Ascending aorta (tissue), 2 donors: Measurements from ENCODE around the gene CLCN2. TPM values are rescaled to one million over a fixed set of nuclear protein-coding genes. Genes with fewer than 3 reads are reported as not detected.

Source experiments
- DNase-seq, 2 donors: peaks; one replicate each; pipeline ENCODE4 v3.0.0-alpha.2; 2019; ENCODE audit warnings: low spot score in 2 of 2
- H3K27ac ChIP-seq, 2 donors: fragments of 200-600 bp; sonication (generic); one replicate each; pipeline ENCODE4 v1.5.1; 2016 to 2017; ENCODE audit warnings: mild to moderate bottlenecking in 1 of 2
- H3K27me3 ChIP-seq: fragments of 200-600 bp; sonication (generic); one replicate; pipeline ENCODE4 v1.5.1; 2017
- H3K36me3 ChIP-seq, 2 donors: fragments of 200-600 bp; sonication (generic); one replicate each; pipeline ENCODE4 v1.5.1; 2016
- H3K4me1 ChIP-seq, 2 donors: fragments of 200-600 bp; sonication (generic); one replicate each; pipeline ENCODE4 v1.5.1; 2016 to 2017; ENCODE audit warnings: mild to moderate bottlenecking in 1 of 2
- H3K4me3 ChIP-seq, 2 donors: fragments of 200-600 bp; sonication (generic); one replicate each; pipeline ENCODE4 v1.5.1; 2016 to 2017; ENCODE audit warnings: mild to moderate bottlenecking in 1 of 2
- H3K9me3 ChIP-seq, 2 donors: fragments of 200-600 bp; sonication (generic); one replicate each; pipeline ENCODE4 v1.5.1; 2016
- CTCF ChIP-seq, 3 experiments: fragments of 200-600 bp in 2 of 3; fragments of 450-650 bp in 1 of 3; sonication (generic) in 2 of 3; IDR thresholded peaks; one replicate each; pipeline ENCODE4 v1.5.1; 2016 to 2019; ENCODE audit warnings: antibody characterized with exemption in 3 of 3, mild to moderate bottlenecking in 1 of 3, moderate library complexity in 1 of 3
- intact Hi-C: fragments of 100-400 bp; cut with DNase I; formaldehyde crosslinking; loops from one replicate; pipeline ENCODE4 v1.15.1; 2023
- total RNA-seq: library from RNA; depleted of rRNA; stranded (reverse); fragments of >200 nt; gene quantifications from one replicate; pipeline ENCODE4 v1.1.0, GENCODE V29; 2016

Gene CLCN2
- total RNA-seq, 1 donor from 2014 or later: 31.2 TPM

- intact Hi-C loops: no loop called here
- Histone ChIP-seq H3K36me3 (peaks cover 4 to 10% of the 10 kb centered on the region in 2 donors), H3K27ac (no peak overlapping the region), H3K4me3 (no peak overlapping the region), H3K4me1 (peaks cover 0 to 9% of the 10 kb centered on the region in 2 donors), H3K27me3 (no peaks in the 10 kb centered on the region), H3K9me3 (no peaks in the 10 kb centered on the region)
- DNase-seq: no peak
- TF ChIP-seq CTCF (IDR thresholded peaks at IDR 0.05): no peak
Observed at GRCh38 chr3:184357248-184358123, 3.9 kb downstream of the CLCN2 start.

- intact Hi-C loops: no loop called here
- H3K27ac ChIP-seq: no peak overlapping the region
- peaks cover 0 to 2% of the 10 kb centered on the region in 2 donors for H3K4me1 ChIP-seq
- H3K9me3 ChIP-seq: no peaks in the 10 kb centered on the region
- no peaks in the 10 kb centered on the region for H3K27me3 ChIP-seq
- H3K4me3 ChIP-seq: no peak overlapping the region
- H3K36me3 ChIP-seq: peaks cover 4 to 10% of the 10 kb centered on the region in 2 donors
- DNase-seq: no peak
- no peak for TF ChIP-seq CTCF (IDR thresholded peaks at IDR 0.05)
Observed at GRCh38 chr3:184355261-184356040, 6.0 kb downstream of the CLCN2 start.

DNA sequence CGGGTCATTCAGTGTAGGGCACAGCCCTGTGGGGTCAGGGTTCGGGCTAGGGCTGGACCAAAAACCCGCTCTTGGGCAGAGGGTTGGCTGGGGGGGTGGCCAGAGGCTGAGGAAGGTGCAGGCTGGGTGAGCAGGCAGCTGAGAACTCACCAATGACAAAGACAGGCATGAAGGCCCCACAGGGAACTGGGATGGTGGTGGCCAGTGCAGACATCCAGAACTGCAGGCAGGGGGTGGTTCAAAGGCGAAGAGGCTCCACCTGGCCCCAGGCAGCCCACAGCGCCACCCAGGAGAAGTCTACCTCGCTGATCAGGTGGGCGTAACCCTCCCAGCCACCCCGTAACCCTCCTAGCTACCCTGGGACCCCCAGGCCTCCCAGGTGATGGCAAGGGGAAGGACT lies 6.7 kb downstream of the CLCN2 start:
- intact Hi-C loops: no loop called here
- no peak for DNase-seq
- Histone ChIP-seq H3K36me3 (peaks cover 4 to 10% of the 10 kb centered on the region in 2 donors), H3K4me1 (no peaks in the 10 kb centered on the region), H3K9me3 (no peaks in the 10 kb centered on the region), H3K27me3 (no peaks in the 10 kb centered on the region), H3K4me3 (no peak overlapping the region), H3K27ac (no peak overlapping the region)
- TF ChIP-seq CTCF (IDR thresholded peaks at IDR 0.05): no peak

GRCh38 chr3:184354121-184354728 lies 7.2 kb downstream of the CLCN2 start:
- Histone ChIP-seq H3K36me3 (peaks cover 4 to 10% of the 10 kb centered on the region in 2 donors), H3K4me1 (no peaks in the 10 kb centered on the region), H3K27me3 (no peaks in the 10 kb centered on the region), H3K9me3 (no peaks in the 10 kb centered on the region), H3K27ac (no peak overlapping the region), H3K4me3 (no peak overlapping the region)
- intact Hi-C loops: no loop called here
- no peak for DNase-seq
- TF ChIP-seq CTCF (IDR thresholded peaks at IDR 0.05): peak; percentile 49 to 74 (median 72)

DNA sequence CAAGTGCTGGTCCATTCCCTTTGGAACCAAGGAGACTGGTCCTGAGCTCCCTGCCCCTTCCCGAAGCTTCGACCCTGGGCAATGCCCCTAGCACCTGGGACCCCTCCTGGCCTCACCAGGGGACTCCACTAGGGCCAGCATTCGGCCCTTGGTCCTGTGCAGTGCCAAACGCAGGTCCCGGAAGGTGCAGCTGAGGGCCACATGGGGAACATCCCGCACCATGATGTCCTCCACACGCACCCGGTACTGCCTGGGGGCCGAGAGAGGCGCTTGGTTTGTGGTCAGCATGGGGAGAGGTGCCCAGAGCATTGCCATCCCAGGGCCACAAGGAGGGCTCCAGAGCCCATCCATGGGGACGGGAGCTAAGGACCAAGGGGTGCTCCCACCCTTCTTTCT lies 7.9 kb downstream of the CLCN2 start:
- no peaks in the 10 kb centered on the region for H3K9me3 ChIP-seq
- intact Hi-C loops: no loop called here
- H3K36me3 ChIP-seq: peaks cover 4 to 10% of the 10 kb centered on the region in 2 donors

More for the DNA sequence above, 7.9 kb downstream of the CLCN2 start:
- TF ChIP-seq CTCF (IDR thresholded peaks at IDR 0.05): no peak
- DNase-seq: no peak
- Histone ChIP-seq H3K27ac (no peak overlapping the region), H3K4me1 (no peaks in the 10 kb centered on the region), H3K27me3 (no peaks in the 10 kb centered on the region), H3K4me3 (no peak overlapping the region)
